SK-N-MC (cell line): ENCODE results near the gene PTPRK.

Experiments used
- DNase-seq: peaks from one replicate; pipeline ENCODE4 v3.0.0-alpha.2; 2011; ENCODE audit warnings: low read depth, low spot score
- H3K27ac ChIP-seq: fragments of 200-600 bp; sonication (generic); 2 replicates; pipeline ENCODE4 v1.5.1; 2016; ENCODE audit warnings: mixed run types
- H3K36me3 ChIP-seq: fragments of 200-600 bp; sonication (generic); 2 replicates; pipeline ENCODE4 v1.6.1; 2017; ENCODE audit warnings: antibody characterized with exemption, low read length, mixed read lengths; ENCODE audit not compliant: insufficient read depth
- H3K4me3 ChIP-seq: fragments of 200-600 bp; sonication (generic); 2 replicates; pipeline ENCODE4 v1.5.1; 2016
- H3K9ac ChIP-seq: fragments of 200-600 bp; sonication (generic); 2 replicates; pipeline ENCODE4 v1.8.0; 2017; ENCODE audit warnings: mixed run types, mixed read lengths; ENCODE audit not compliant: insufficient read length
- H3K9me3 ChIP-seq: fragments of 200-600 bp; sonication (generic); 2 replicates; pipeline ENCODE4 v1.6.1; 2017; ENCODE audit warnings: low read depth, mild to moderate bottlenecking, antibody characterized with exemption, low read length, moderate library complexity, mixed read lengths
- EZH2 ChIP-seq: fragments of 200-600 bp; sonication (generic); IDR thresholded peaks from one replicate; pipeline ENCODE4 v1.6.1; 2017; ENCODE audit warnings: antibody characterized with exemption
- FOXP2 ChIP-seq: optimal IDR thresholded peaks from 2 replicates; pipeline ENCODE3; 2011; ENCODE audit warnings: mild to moderate bottlenecking, moderate library complexity; ENCODE audit not compliant: insufficient read depth; ENCODE audit errors: extremely low read length, control extremely low read depth
- POLR2AphosphoS5 ChIP-seq: IDR thresholded peaks from 2 replicates; pipeline ENCODE4 v1.6.1; 2012; ENCODE audit warnings: mild to moderate bottlenecking, low read depth, low read length, borderline replicate concordance

The PTPRK gene

GRCh38 chr6:128409003-128409402 is 111.4 kb downstream of the PTPRK start:
- H3K9me3 ChIP-seq = no peaks in the 10 kb centered on the region
- no peaks in the 10 kb centered on the region for H3K36me3 ChIP-seq
- no peak overlapping the region for H3K4me3 ChIP-seq
- no peak for DNase-seq
- H3K27ac ChIP-seq = no peak overlapping the region
- H3K9ac ChIP-seq = no peak overlapping the region
- TF ChIP-seq FOXP2 (no peak), EZH2 (no peak), POLR2AphosphoS5 (no peak)

GRCh38 chr6:128406453-128406852 is 113.9 kb downstream of the PTPRK start:
- no peak overlapping the region for H3K4me3 ChIP-seq
- no peak overlapping the region for H3K27ac ChIP-seq
- TF ChIP-seq EZH2 (no peak), POLR2AphosphoS5 (no peak), FOXP2 (no peak)
- H3K36me3 ChIP-seq = no peaks in the 10 kb centered on the region
- no peak overlapping the region for H3K9ac ChIP-seq
- no peak for DNase-seq
- no peaks in the 10 kb centered on the region for H3K9me3 ChIP-seq

GRCh38 chr6:128403618-128404444 is 116.6 kb downstream of the PTPRK start:
- Histone ChIP-seq H3K27ac (no peak overlapping the region), H3K9ac (no peak overlapping the region), H3K4me3 (no peak overlapping the region), H3K9me3 (no peaks in the 10 kb centered on the region), H3K36me3 (no peaks in the 10 kb centered on the region)
- DNase-seq = no peak
- no peak for TF ChIP-seq POLR2AphosphoS5
- TF ChIP-seq FOXP2 = no peak
- TF ChIP-seq EZH2 = no peak

GRCh38 chr6:128400875-128401274 is 119.5 kb downstream of the PTPRK start:
- H3K4me3 ChIP-seq = no peak overlapping the region

GRCh38 chr6:128397996-128398395 is 122.4 kb downstream of the PTPRK start:
- Histone ChIP-seq H3K36me3 (peaks cover 18% of the 10 kb centered on the region), H3K9me3 (no peaks in the 10 kb centered on the region), H3K4me3 (no peak overlapping the region), H3K27ac (no peak overlapping the region), H3K9ac (no peak overlapping the region)
- TF ChIP-seq POLR2AphosphoS5 (no peak), EZH2 (no peak), FOXP2 (no peak)
- DNase-seq = no peak

More at GRCh38 chr6:128400875-128401274, 119.5 kb downstream of the PTPRK start:
- no peak for DNase-seq
- Histone ChIP-seq H3K36me3 (peaks cover 18% of the 10 kb centered on the region), H3K9ac (no peak overlapping the region), H3K9me3 (no peaks in the 10 kb centered on the region), H3K27ac (no peak overlapping the region)
- TF ChIP-seq EZH2 (no peak), FOXP2 (no peak), POLR2AphosphoS5 (no peak)

- DNase-seq = no peak
- no peak overlapping the region for H3K27ac ChIP-seq
- H3K36me3 ChIP-seq = peaks cover 18% of the 10 kb centered on the region
- no peak overlapping the region for H3K9ac ChIP-seq
- H3K4me3 ChIP-seq = no peak overlapping the region
- TF ChIP-seq POLR2AphosphoS5 (no peak), FOXP2 (no peak), EZH2 (no peak)
- H3K9me3 ChIP-seq = no peaks in the 10 kb centered on the region
Observed at GRCh38 chr6:128395596-128395995, 124.8 kb downstream of the PTPRK start.

GRCh38 chr6:128395188-128395587 is 125.2 kb downstream of the PTPRK start:
- Histone ChIP-seq H3K27ac (no peak overlapping the region), H3K9me3 (no peaks in the 10 kb centered on the region), H3K36me3 (peaks cover 18% of the 10 kb centered on the region), H3K4me3 (no peak overlapping the region), H3K9ac (no peak overlapping the region)
- no peak for DNase-seq
- no peak for TF ChIP-seq POLR2AphosphoS5
- no peak for TF ChIP-seq EZH2
- no peak for TF ChIP-seq FOXP2

- H3K27ac ChIP-seq = no peak overlapping the region
- no peak for DNase-seq
- H3K4me3 ChIP-seq = no peak overlapping the region
- no peaks in the 10 kb centered on the region for H3K9me3 ChIP-seq
- no peak overlapping the region for H3K9ac ChIP-seq
- peaks cover 18% of the 10 kb centered on the region for H3K36me3 ChIP-seq
- TF ChIP-seq EZH2 (no peak), FOXP2 (no peak), POLR2AphosphoS5 (no peak)
Observed at GRCh38 chr6:128394167-128394566, 126.2 kb downstream of the PTPRK start.
